K562 (cell line): Measurements from ENCODE around the gene CAMK2D.

Experiments used
- CTCF ChIP-seq, 3 experiments: IDR thresholded peaks in 2 of 3; conservative IDR thresholded peaks in 1 of 3; 2 replicates each; pipeline ENCODE4 v1.5.1; 2011 to 2012; ENCODE audit warnings: low read length in 3 of 3, mild to moderate bottlenecking in 3 of 3, control low read depth in 2 of 3, improper control_type of control experiment in 1 of 3, inconsistent platforms in 1 of 3, low read depth in 1 of 3, mixed read lengths in 1 of 3, moderate library complexity in 1 of 3; ENCODE audit not compliant: insufficient read depth in 2 of 3
- EGR1 ChIP-seq: fragments of 450-650 bp; conservative IDR thresholded peaks from 2 replicates; pipeline ENCODE4 v1.6.1; 2017; ENCODE audit warnings: mild to moderate bottlenecking
- EP300 ChIP-seq: IDR thresholded peaks from 2 replicates; pipeline ENCODE4 v1.6.1; 2012; ENCODE audit warnings: low read length, improper control_type of control experiment
- NFIC ChIP-seq: fragments of 450-650 bp; IDR thresholded peaks from 2 replicates; pipeline ENCODE4 v1.6.1; 2017; ENCODE audit warnings: mild to moderate bottlenecking, inconsistent platforms
- NFYB ChIP-seq: IDR thresholded peaks from 2 replicates; pipeline ENCODE4 v1.6.1; 2011; ENCODE audit warnings: mild to moderate bottlenecking, moderate library complexity; ENCODE audit not compliant: insufficient read length; ENCODE audit errors: extremely low read depth
- NR2C2 ChIP-seq, 2 experiments: fragments of 200-800 bp in 1 of 2; sonication (Bioruptor generic) in 1 of 2; sonication (generic) in 1 of 2; formaldehyde crosslinking in 1 of 2; IDR thresholded peaks; 2 replicates each; pipeline versions ENCODE4 v1.6.1 to v1.8.0; 2016 to 2022; ENCODE audit warnings: mild to moderate bottlenecking in 1 of 2, missing compliant biosample characterization in 1 of 2, missing genetic modification characterization in 1 of 2, missing genetic modification reagents in 1 of 2
- NRF1 ChIP-seq, 2 experiments: fragments of 450-650 bp; IDR thresholded peaks in 1 of 2; conservative IDR thresholded peaks in 1 of 2; 2 replicates each; pipeline ENCODE4 v1.6.1; 2014; ENCODE audit warnings: mild to moderate bottlenecking in 2 of 2
- POLR2AphosphoS5 ChIP-seq: IDR thresholded peaks from 2 replicates; pipeline ENCODE4 v1.6.1; 2011; ENCODE audit warnings: mild to moderate bottlenecking, low read depth, low read length, moderate library complexity; ENCODE audit not compliant: control insufficient read depth, insufficient read depth
- PTBP1 ChIP-seq: fragments of 200-400 bp; formaldehyde crosslinking; IDR thresholded peaks from 2 replicates; pipeline ENCODE4 v1.6.1; 2017; ENCODE audit warnings: low read depth, low read length
- TFE3 ChIP-seq: fragments of 450-650 bp; formaldehyde crosslinking; IDR thresholded peaks from 2 replicates; pipeline ENCODE4 v1.4.0; 2020; ENCODE audit warnings: mild to moderate bottlenecking, mixed read lengths
- THAP12 ChIP-seq: fragments of 250-450 bp; sonication (Bioruptor Pico); IDR thresholded peaks from 2 replicates; pipeline ENCODE4 v1.9.0; 2021; ENCODE audit warnings: mild to moderate bottlenecking, inconsistent platforms
- ZBTB11 ChIP-seq, 3 experiments: fragments of 200-800 bp in 1 of 3; fragments of 250-450 bp in 1 of 3; fragments of 450-650 bp in 1 of 3; sonication (Bioruptor Pico) in 1 of 3; sonication (Bioruptor generic) in 1 of 3; formaldehyde crosslinking in 1 of 3; IDR thresholded peaks; 2 replicates each; pipeline versions ENCODE4 v1.6.1 to v1.8.0; 2016 to 2022; ENCODE audit warnings: mild to moderate bottlenecking in 2 of 3, missing genetic modification characterization in 2 of 3, missing compliant biosample characterization in 1 of 3, moderate library complexity in 1 of 3
- ZNF212 ChIP-seq: fragments of 450-650 bp; formaldehyde crosslinking; IDR thresholded peaks from 2 replicates; pipeline ENCODE4 v1.4.0; 2020; ENCODE audit warnings: mild to moderate bottlenecking
- ZNF3 ChIP-seq: fragments of 250-450 bp; sonication (Bioruptor Pico); IDR thresholded peaks from 2 replicates; pipeline ENCODE4 v1.5.0; 2021; ENCODE audit warnings: mild to moderate bottlenecking, moderate library complexity

- no peak for TF ChIP-seq NR2C2 (CRISPR knock-in tag; IDR thresholded peaks at IDR 0.05)
- TF ChIP-seq NR2C2 (tag; IDR thresholded peaks at IDR 0.05) = no peak
- no peak for TF ChIP-seq CTCF (IDR thresholded peaks at IDR 0.05 in 2 of 3, conservative IDR thresholded peaks at IDR 0.05 in 1 of 3; ENCODE audit: insufficient read depth in 2 of 3, low read depth in 1 of 3, low read length in 3 of 3)
- no peak for TF ChIP-seq TFE3 (CRISPR knock-in tag)
- TF ChIP-seq NFYB = no peak
- no peak for TF ChIP-seq PTBP1
- TF ChIP-seq EP300 = no peak
- no peak for TF ChIP-seq THAP12 (CRISPR knock-in tag)
- no peak for TF ChIP-seq ZNF212
- no peak for TF ChIP-seq NRF1 (conservative IDR thresholded peaks at IDR 0.05 in 1 of 2, IDR thresholded peaks at IDR 0.05 in 1 of 2)
- TF ChIP-seq EGR1 = no peak
- TF ChIP-seq NFIC = no peak
- no peak for TF ChIP-seq POLR2AphosphoS5
- no peak for TF ChIP-seq ZNF3 (CRISPR knock-in tag)
- no peak for TF ChIP-seq ZBTB11 (CRISPR knock-in tag; IDR thresholded peaks at IDR 0.05)
Observed at GRCh38 chr4:113783289-113783688, 21.8 kb upstream of the CAMK2D start.
